GM10248 (cell line): ENCODE results near the gene COX6A2.

Experiments used
- CTCF ChIA-PET: fragments of 300-600 bp; sonication (Branson Sonifier 250); formaldehyde crosslinking; extraction: SDS; loops from one replicate; lab custom pipeline; 2021; ENCODE audit warnings: antibody characterized with exemption; lab: Yijun Ruan, JAX
- POLR2A ChIA-PET: fragments of 350-650 bp; sonication (Branson Sonifier 250); formaldehyde crosslinking; extraction: SDS; loops from one replicate; lab custom pipeline; 2020; ENCODE audit warnings: antibody characterized with exemption; lab: Yijun Ruan, JAX
- DNase-seq: peaks from one replicate; pipeline ENCODE4 v3.0.0; 2012; ENCODE audit errors: extremely low spot score
- TF ChIP-seq, protein P1 (sequence below): IDR thresholded peaks from 2 replicates; pipeline ENCODE4 v1.5.1; 2012; ENCODE audit warnings: mild to moderate bottlenecking, low read depth; ENCODE audit errors: extremely low read depth, missing control alignments, control extremely low read depth

Gene COX6A2

DNA sequence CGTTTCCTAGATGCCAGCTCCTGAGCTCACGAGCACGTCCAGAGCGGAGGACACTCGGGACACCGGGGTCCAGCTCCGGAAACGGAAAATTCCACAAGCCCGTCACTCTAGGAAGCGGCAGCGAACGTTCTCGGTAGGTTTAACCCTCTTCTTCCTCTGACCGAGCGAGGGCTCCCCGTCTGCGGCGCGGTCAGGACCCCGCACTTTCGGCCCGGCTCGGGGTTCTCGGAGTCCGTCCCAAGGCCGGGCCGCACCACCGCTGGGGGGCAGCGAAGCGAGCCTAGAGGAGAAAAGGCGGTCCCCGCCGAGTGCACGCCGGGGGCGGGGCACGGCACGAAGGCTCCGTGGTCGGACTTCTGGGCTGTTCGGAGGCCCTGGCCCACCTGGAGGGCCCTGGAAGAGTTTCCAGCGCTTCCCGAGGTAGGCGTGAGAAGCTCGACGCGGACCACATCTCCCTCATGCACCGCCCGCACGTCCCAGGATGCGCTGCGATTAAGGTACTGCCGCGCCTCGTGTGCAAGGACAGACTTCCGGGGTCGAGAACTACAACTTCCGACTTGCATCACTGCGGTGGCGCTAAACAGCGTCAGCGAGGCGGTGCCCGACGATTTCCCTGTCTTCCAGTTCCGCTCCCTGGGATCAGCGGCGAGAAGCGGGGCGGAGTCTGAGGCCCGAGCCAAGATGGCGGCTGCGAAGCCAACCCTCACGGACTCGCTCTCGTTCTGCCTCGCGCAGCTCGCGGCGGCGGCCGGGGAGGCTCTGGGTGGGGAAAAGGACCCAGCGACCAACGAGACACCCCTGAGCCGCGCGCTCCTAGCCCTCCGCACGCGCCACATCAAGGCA lies 30.9 kb upstream of the COX6A2 start, which contains the start of gene ARMC5:
TSS of gene ARMC5 (plus strand) at position 658 of the 843 bp plus-strand sequence. CDS start at position 682, 24 bp downstream.
- POLR2A ChIA-PET = interaction anchor here (0.6 to 1.7 kb wide), 2 partner anchors 18 to 279 kb away, joined by 3 to 9 read pairs; partner anchors contain the start of gene FUS
- TF ChIP-seq, protein P1, sequence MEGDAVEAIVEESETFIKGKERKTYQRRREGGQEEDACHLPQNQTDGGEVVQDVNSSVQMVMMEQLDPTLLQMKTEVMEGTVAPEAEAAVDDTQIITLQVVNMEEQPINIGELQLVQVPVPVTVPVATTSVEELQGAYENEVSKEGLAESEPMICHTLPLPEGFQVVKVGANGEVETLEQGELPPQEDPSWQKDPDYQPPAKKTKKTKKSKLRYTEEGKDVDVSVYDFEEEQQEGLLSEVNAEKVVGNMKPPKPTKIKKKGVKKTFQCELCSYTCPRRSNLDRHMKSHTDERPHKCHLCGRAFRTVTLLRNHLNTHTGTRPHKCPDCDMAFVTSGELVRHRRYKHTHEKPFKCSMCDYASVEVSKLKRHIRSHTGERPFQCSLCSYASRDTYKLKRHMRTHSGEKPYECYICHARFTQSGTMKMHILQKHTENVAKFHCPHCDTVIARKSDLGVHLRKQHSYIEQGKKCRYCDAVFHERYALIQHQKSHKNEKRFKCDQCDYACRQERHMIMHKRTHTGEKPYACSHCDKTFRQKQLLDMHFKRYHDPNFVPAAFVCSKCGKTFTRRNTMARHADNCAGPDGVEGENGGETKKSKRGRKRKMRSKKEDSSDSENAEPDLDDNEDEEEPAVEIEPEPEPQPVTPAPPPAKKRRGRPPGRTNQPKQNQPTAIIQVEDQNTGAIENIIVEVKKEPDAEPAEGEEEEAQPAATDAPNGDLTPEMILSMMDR = peak; percentile 78
- peak; percentile 90 for DNase-seq
- CTCF ChIA-PET = interaction anchor here (0.9 to 9.6 kb wide), 25 partner anchors 8 to 516 kb away, joined by 3 to 105 read pairs (median 6); partner anchors contain the start of genes RUSF1, SLC5A2, TGFB1I1 and ZNF267

DNA sequence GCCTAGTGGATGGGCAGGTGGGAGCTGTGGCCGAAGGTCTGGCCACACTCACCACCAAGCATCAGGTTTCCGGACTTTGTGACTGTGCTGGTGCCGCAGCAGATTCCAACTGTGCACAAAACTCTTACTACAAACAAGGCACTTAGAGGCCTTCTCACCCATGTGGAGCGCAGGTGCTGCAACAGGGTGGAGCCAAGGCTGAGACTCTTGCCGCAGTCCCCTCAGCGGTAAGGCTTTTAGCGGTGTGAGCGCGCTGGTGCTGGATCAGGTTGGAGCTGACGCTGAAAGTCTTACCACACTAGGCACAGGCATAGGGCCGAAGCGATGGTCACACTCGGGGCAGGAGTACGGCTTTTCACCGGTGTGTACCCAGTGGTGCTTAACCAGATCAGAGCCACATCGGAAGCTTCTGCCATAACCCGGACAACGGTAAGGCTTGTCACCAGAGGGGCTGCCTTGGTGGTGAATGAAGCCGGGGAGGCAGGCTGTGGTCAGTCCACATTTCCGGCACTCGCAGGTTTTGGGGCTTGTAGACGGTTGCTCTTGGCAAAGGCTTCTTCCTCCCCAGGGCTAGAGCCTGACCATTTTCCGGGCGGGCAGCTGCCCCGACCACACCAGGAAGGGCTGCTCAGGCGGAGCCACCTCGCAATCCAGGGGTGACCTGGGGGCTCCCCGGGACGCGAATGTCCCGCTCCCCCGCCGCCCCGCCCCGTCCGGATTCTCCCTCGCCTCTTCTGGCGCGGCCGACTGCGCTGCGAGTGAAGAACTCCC lies 30.1 kb upstream of the COX6A2 start:
- ChIA-PET POLR2A (no interaction called here), CTCF (interaction anchor here (0.9 to 9.6 kb wide), 17 partner anchors 10 to 515 kb away, joined by 3 to 105 read pairs (median 4); partner anchors contain the start of genes KAT8, SLC5A2 and ZNF843)
- DNase-seq = peak; percentile 62
- TF ChIP-seq, protein P1 = no peak

DNA sequence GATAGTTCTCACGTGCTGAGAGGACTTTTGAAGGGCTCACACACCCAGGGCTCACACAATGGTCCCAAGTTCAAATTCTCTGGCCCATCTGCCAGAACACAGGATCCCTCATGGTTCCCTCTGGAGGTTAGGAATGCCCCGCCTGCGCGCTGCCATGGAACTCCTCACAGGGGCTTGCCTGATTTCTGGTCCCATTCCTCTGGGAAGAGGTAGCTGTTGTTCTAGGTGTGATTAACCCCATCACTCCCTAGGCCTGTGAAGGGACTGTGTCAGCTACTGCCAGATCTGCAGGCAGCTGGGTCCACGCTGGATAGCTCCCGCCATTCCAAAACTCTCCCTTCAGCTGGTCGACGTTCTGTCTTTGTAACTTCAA lies 28.8 kb upstream of the COX6A2 start:
- peak; percentile 2 for DNase-seq
- POLR2A ChIA-PET = interaction anchor here (1.4 kb wide), 1 partner anchor 276 kb away, joined by 4 read pairs; no protein-coding TSS in a partner anchor
- TF ChIP-seq, protein P1 = no peak
- CTCF ChIA-PET = interaction anchor here (1.3 to 9.6 kb wide), 3 partner anchors 15 to 412 kb away, joined by 4 to 105 read pairs (median 31); partner anchors contain the start of genes KAT8 and ZNF843

DNA sequence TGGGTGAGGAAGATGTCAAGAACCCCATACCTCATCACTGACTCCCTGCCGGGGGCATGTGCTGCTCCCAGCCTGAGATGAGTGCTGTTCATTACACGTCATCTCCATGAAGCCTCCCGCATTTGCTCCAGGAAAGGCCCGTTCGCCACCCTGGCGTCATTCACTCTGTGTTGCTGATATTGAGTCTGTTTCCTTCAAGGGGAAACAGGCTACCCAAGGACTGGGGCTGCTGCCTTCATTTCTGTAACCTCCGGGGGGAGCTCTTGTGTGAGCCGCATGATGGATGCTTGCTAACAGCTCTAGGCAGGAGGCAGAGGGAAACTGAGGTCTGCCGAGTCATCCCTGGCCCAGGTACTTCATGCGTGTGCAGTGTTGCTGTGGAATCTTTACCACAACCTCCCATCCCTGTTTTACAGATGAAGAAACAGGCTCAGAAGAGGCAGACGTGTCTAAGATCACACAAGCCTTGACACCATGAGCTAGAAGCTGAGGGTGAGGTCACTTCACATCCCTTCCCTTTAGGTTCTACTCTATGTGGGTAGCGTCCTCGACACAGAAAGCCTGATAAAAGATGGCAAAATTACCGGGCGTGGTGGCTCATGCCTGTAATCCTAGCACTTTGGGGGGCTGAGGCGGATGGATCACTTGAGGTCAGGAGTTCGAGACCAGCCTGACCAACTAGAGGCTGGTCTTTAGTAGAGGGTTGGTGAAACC lies 27.6 kb upstream of the COX6A2 start:
- ChIA-PET CTCF (interaction anchor here (0.6 to 9.6 kb wide), 7 partner anchors 14 to 413 kb away, joined by 3 to 105 read pairs (median 4); partner anchors contain the start of gene ZNF843), POLR2A (interaction anchor here (0.6 kb wide), 1 partner anchor 247 kb away, joined by 3 read pairs; no protein-coding TSS in a partner anchor)
- TF ChIP-seq, protein P1 = peak; percentile 45
- peak; percentile 15 for DNase-seq

DNA sequence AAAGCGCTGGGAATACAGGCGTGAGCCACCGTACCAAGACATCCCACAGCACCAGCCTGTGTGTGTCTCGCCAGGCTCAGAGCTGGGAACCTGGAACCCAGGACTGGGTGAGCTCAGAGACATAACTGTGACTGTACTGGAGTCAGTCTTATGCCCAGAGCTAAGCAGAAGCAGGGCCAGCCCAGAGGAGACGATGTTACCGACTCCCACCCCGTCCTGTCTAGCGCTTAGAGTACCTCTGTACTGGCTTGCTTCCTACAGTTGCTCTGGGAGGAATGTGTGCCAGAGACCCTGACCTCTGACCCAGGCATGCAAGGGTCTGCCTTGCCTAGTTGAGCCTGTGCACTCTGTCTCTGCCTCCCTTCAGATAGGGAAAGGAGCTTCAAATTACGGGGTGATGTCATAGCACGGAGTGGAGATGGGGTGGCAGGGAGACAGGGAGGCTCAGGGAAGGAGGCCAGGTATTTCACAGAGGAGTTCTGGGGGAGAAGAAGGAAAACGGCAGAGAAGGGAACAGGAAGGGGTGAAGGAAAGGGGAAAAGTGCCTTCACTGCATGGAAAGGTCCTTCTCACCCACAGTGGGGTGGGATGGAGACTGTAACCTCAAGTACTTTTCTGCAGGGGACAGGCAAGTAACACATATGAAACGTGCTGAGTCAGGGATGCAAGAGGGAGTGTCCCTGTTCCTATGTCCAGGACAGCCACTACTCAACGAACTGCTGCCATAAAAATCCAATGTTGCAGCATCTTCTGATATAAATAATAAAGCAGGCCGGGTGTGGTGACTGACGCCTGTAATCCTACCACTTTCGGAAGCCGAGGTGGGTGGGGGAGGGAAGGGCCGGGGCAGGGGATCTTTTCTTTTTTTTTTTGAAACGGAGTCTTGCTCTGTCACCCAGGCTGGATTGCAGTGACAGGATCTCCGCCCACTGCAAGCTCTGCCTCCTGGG lies 25.4 kb upstream of the COX6A2 start:
- TF ChIP-seq, protein P1 = no peak
- POLR2A ChIA-PET = no interaction called here
- DNase-seq = no peak
- CTCF ChIA-PET = interaction anchor here (0.9 to 9.6 kb wide), 5 partner anchors 10 to 243 kb away, joined by 3 to 105 read pairs (median 5); partner anchors contain the start of gene ZNF843
